ENCODE measurements around the gene SMARCD1.

Gene SMARCD1

GRCh38 chr12:50084775-50085614 lies at the start of gene SMARCD1:
Gene SMARCD1, plus strand, starts transcription at chr12:50085342. Its CDS starts 28 bp downstream, at chr12:50085370.
- peak; percentile 91 for DNase-seq

- no peak for DNase-seq
These were observed 46.8 kb upstream of the SMARCD1 start for GRCh38 chr12:50038336-50038735.

DNA sequence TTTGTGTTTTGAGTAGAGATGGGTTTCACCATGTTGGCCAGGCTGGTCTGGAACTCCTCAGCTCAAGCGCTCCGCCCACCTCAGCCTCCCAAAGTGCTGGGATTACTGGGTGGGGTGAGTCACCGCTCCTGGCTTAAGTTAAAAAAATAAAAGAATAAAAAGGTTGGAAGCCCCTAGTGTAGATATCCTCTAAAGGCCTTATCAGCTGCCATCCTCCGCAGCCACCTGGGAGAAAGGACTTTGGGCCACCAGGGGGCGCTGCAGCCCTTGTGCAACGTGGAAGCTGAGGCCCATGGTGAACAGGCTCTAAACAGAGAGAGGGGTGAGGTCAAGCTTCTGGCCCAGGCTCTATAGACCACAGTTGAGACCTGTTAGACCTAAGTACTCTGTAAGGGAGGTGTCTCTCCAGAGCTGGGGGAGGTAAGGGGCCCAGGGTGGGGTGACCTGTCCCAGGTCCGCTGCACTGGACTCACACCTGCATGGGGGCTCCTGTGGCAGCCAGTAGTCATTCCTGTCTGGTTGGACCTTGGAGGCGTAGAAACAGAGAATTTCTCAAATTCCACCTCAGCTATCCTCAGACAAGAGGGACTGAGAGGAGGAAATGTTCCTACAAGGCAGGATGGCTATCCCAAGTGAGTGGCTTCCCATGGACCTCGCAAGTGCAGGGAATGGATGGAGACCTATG lies 45.8 kb upstream of the SMARCD1 start:
- DNase-seq: peak; percentile 27

- no peak for DNase-seq
These were observed 44.5 kb upstream of the SMARCD1 start for GRCh38 chr12:50040657-50041056.

DNA sequence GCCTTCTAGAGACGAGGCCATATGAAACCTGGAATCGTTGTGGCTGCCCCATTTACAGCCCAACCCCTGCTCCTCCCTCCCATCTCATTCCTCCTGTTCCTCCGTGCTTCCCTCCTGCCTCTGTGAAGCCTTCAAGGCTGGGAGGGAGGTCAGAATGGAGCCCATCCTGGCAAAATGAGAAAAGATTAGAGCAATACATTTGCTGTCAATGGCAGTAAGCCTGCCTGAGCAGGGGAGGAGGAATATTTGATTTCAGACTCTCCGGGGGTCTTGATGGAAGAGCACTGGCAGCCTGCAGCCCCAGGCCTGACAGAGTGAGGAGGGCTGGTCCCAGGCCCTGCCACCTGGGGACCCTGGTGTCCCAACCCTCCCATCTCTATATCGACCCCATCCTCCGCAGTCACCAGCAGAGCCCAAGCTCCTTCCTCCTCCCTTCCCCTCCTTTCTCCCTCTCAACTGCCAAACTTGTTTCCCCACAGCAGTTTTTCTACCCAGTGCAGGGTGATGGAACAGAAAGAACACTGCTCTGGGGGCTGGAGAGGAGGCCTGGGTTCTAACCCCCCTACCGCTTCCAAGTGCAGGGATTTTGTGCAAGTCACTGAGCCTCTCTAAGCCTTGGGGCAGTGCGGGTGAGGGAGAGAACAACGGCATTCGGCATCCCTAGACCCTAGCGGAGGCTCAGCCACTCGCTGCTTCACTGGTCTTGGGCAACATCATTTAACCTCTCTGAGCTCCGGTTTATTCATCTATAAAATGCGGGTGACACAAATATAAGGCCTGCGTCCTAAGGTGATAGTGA lies 43.9 kb upstream of the SMARCD1 start:
- DNase-seq: no peak

DNA sequence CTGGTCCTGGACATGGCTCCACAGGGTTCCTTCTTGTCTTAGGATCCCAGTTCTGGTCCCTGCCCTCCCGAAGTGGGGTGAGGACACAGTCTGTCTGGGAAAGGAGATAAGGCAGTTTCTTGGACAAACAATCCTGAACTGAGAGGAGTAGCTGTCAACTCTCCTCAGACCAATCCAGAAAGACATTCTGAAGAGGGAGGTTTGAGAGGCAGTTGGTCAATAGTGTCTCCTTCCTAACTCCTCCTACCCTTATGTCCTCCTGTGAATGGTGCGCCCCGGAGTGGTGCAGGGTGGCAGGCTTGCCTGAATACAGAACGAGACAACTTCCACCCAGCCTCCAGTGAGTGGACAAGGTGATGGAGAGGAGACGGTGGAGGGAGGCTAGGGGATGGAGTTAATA lies 43.2 kb upstream of the SMARCD1 start:
- no peak for DNase-seq

DNA sequence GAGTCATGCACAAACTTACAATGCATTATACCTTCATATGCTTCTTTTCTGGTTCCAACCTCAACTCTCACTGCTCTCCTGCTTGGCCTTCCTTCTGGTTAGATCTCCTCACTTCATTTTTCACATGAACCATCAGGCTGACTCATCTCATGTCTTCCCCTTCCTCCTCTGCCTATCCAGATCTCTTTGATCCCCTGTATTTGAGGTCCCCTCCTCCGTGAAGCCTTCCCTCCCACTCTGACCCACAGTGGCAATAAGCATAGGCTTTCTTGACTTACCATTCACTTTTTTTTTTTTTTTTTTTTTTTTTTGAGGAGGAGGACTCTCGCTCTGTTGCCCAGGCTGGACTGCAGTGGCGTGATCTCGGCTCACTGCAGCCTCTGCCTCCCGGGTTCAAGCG lies 42.4 kb upstream of the SMARCD1 start:
- DNase-seq: no peak

DNA sequence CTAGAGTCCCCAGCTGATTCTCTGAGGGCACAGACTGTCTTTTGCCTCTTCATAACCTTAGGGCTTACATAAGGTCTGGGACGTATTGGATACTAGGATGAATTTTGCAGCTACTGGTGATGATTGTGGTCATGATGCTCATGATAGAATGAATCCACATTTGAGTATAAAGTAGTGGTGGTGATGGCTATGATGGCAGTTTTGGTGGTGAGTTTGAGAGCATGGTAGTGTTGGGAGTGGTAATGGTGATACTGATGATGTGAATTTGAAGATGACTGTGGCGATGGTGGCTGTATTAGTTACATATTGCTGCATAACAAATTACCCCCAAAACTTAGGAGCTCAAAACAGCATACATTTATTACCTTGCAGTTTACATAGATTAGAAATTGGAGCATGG lies 41.8 kb upstream of the SMARCD1 start:
- DNase-seq: no peak

DNA sequence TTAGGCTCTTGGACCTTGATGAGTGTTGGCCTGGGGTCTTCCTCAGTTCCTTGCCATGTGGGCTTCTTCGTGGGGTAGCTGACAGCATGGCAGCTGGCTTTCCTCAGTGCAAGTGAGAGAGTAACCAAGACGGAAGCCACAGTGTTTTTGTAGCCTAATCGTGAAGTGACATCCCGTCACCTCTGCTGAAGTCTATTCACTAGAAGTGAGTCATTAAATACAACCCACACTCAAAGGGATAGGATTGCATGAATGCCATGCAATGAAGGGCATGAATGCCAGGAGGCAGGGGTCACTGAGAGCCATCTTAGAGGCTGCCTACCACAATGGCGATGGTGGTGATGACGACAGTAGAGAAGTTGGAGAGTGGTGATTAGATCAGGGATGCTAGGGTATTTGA lies 41.3 kb upstream of the SMARCD1 start:
- no peak for DNase-seq

GRCh38 chr12:50047693-50048250 lies 37.4 kb upstream of the SMARCD1 start:
- no peak for DNase-seq

- no peak for DNase-seq
These were observed 35.7 kb upstream of the SMARCD1 start for GRCh38 chr12:50049254-50050118.

- no peak for DNase-seq
These were observed 35.1 kb upstream of the SMARCD1 start for GRCh38 chr12:50050119-50050385.

DNA sequence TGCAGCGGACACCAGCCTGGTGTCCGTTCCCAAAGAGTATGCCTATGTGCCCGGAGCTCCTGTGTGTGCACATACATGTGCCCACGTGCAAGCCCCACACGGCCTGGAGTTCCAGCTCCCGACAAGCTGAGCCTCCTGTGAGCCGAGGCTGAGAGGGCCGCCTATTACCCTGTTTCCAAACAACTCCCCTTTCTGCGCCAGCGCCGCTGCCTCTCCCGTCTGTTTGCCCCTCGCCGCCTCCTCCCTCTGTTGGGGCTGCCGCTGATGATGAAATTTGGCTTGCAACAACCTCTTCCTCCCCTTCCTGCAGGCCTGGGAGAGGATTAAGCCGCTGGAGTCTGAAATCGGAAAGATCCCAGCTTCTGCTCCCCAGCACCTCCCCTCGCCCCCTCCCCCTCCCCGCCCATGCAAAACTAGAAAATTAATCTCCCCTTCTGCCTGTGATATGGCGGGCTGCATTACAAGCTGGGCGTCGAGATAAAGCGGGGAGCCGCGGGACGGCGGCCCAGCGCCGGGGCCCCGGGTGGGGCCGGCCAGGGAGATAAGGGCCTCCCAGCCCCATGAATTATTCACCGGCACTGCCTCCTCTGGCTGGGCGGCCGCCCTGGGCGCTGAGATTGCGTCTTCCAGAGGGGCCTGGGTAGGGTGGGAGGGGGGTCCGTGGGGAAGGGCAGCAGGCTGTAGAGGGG lies 34.6 kb upstream of the SMARCD1 start:
- peak; percentile 3 for DNase-seq

DNA sequence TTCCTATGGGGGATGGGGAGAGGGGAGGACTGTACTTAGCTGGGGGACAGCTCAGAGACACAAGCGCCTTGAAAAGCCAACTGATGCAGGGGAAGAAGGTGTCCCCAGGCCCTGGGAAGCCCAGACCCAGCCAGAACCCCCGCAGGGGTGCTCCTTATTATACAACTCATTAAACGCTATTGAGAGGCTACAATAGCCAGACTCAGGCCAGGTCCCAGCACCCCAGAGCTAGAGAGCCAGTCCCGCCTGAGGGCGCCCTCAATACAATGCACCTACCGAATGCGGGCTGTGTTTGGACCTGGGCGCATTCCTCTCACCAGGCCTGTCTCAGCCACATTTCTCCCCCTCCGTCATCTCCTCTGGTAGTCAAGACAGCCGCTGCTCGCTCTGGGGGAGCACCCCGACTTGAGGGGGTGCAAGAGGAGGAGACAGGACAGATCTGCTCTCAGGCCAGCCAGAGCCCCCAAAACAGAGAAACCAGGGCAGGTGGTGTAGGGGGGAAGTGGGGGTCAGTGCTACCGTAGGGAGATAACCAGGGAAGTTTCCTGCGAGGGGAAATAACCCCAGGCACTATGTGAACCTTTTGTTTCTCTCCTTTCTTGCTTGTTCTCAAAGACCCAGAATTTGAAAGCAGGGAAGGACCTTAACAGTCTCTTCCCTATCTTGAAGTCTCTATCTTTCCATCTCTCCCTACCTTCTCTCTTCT lies 33.9 kb upstream of the SMARCD1 start:
- DNase-seq: no peak

- no peak for DNase-seq
These were observed 32.6 kb upstream of the SMARCD1 start for GRCh38 chr12:50052544-50052943.

GRCh38 chr12:50052964-50053363 lies 32.2 kb upstream of the SMARCD1 start:
- DNase-seq: no peak

DNA sequence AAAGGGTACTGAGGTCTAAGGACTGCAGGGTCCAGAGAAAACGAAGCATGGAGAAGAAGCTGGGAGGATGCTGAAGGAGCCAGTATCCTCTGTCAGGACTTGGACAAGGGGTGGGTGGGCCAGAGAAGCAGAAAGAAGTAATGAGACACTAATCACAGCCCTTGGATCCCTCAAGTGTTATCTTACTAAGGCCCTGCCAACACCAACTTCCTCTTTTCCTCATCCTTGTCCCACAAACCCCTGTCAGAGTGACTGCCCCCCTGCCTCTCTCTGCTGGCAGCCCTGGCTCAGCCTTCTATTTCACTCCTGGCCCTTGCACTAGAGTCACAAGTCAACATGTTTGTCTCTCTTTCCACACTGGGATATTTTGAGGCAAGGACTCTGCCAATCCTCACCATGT lies 31.6 kb upstream of the SMARCD1 start:
- no peak for DNase-seq

- DNase-seq: peak; percentile 23
These were observed 29.1 kb upstream of the SMARCD1 start for GRCh38 chr12:50055831-50056638.

DNA sequence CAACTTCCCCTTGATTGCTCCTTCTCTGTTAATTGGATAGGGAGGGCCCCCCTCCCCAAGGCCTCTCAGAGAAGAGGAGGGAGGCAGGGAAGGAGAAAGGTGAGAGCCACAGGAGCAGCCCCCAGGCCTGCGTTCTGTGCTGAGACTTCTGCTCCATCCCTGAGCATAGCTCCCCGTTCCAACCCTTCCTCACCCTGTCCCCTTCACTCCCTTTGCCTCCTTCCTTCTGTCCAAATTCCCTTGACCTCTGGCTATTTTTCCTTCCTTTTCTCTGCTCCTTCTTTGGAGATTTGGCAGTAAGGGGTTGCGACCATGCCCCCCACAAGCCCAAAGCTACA lies 28.5 kb upstream of the SMARCD1 start:
- no peak for DNase-seq
